Inflammatory macrophage treated with lipopolysaccharide for 4 hours (primary cell): ENCODE results near the gene MAN1C1.

Experiments
- DNase-seq: peaks from one replicate; pipeline ENCODE4 v3.0.0-alpha.2; 2020

Gene MAN1C1

DNA sequence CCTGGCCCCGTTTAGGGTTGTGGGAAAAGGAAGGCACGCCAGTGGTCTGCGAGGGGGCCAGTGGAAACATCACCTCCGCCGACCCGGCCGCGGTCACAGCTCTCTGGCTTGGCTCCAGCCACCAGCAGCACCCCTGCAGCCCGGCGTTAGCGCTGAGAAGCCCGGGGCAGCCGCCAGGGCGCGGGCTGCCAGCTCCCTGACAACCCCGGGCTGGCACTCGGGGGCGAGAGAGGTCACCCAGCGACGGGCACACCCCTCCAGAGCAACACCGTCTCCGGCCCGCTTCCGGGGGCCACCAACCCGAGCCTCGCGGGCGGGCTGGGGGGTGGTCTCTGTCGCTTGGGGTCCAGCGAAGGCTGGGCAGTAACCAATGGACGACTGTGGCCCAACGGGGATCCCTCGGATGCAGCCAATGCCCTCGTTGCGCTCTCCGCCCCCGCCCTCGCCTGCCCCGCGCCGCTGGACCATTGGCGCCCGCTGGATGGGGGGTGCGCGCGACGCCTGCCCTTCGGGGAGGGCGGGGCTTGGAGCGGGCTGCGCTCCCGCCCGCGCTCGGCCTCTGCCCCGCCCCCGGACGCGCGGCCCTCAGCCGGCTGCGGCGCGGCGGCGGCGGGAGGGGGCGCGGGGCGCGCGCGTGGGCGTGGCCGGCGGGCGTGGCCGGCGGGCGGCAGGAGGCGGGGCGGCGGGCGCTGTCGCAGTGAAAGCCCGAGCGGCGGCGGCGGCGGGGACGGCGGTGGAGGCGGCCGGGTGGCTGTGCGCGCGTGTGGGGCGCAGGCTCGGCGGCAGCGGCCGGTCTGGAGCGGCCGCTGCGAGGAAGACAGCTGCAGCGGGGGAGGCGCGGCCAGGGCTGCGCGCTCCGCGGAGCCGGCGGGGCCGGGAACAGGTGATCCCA is at the start of gene MAN1C1:
Gene MAN1C1, plus strand, starts transcription at position 697 of the 892 bp plus-strand sequence. CDS start 1,007 bp downstream, outside the sequence.
- DNase-seq = peak; percentile 77

GRCh38 chr1:25567710-25568089 is 48.9 kb upstream of the MAN1C1 start:
- no peak for DNase-seq

- no peak for DNase-seq
Measured at GRCh38 chr1:25568090-25568833, 48.3 kb upstream of the MAN1C1 start.

DNA sequence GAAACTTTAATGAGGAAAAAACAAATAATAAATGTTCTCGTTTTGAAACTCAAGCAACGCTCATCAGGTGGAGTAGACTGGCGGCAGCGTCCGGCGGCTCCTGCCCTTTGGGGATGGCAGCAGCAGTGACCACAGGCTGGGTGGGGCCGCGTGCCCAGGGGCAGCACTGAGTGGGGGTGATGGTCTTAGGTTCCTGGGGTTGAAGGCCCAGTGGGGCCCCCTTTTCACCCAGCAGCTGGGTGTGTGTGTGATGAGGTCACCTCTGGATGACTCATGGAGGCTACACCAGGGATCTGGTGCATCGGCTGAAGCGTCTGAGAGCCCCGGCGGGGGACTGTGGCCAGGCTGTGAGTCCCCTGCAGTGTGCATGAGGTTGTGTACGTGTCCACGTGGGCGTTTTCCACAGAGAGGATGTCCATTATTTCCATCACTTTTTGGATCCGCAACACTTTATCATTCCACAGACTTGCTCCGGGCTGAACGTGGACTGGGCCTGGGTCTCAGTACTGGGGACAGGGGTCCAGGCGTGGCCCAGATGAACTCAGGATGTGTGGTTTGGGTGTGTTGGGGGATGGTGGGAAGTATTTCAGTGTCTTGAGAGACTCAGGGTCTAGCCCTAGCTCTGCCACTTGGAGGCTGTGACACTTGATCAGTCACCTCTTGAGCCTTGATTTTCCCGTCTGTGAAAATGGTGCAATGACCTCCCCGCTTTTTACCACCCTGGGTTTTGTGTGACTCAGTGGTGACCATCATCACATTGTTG is 47.6 kb upstream of the MAN1C1 start:
- no peak for DNase-seq

- DNase-seq = no peak
Measured at GRCh38 chr1:25569597-25570396, 46.8 kb upstream of the MAN1C1 start.

DNA sequence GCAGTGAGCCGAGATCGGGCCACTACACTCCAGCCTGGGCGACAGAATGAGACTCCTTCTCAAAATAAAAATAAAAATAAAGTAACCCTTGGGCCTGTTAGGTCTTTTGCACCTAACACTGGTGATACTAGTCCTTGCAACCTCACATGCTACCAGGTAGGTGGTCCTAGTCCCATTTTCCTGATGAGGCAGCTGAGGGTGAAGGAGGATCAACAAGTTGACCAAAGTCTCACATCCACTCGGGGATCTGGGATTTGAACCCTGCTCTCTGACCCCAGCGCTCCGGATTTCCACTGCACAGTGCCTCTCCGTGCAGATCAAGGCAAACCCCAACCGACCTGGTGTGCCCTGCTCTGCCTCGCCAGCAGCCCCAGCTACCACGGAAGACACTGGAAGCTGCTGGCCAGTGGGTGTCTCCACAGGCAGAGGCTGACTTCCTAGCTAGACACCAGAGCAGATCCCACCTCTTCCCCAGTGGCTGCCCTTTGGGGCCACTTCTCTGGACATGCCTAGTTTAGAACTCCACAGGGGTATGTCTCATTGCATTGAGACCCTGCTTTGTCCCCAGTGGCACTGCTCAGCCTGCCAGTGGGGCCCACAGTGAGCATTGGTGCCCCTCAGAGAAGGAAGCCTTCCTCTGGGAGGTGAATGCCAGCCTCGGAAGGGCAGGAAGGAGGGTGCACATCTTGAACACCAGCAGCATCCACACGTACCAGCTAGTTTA is 45.6 kb upstream of the MAN1C1 start:
- DNase-seq = no peak

DNA sequence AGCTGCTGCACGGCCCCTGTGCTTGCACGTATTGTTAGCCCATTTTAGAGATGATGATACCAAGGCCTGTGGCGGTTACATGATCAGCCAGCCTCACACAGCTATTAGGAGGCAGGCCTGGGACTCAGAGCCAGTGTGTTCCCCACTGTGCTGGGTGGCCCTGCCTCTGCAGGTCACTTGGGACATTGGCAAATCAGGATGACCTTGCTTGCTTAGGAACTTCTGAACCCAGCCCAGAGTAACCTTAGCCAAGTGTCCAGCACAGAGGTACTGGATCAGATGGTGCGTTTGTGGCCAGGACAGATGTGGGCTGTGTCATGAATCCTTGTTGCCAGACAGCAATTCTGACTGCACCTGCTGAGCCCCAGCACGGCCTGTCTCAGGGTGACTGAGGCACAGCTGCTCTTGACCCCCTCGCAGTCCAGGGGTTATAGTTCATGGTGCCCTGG is 45.0 kb upstream of the MAN1C1 start:
- DNase-seq = no peak

- no peak for DNase-seq
Measured at GRCh38 chr1:25572107-25572506, 44.5 kb upstream of the MAN1C1 start.

GRCh38 chr1:25572708-25573590 is 43.6 kb upstream of the MAN1C1 start:
- peak; percentile 43 for DNase-seq

GRCh38 chr1:25573591-25573930 is 43.0 kb upstream of the MAN1C1 start:
- DNase-seq = no peak

DNA sequence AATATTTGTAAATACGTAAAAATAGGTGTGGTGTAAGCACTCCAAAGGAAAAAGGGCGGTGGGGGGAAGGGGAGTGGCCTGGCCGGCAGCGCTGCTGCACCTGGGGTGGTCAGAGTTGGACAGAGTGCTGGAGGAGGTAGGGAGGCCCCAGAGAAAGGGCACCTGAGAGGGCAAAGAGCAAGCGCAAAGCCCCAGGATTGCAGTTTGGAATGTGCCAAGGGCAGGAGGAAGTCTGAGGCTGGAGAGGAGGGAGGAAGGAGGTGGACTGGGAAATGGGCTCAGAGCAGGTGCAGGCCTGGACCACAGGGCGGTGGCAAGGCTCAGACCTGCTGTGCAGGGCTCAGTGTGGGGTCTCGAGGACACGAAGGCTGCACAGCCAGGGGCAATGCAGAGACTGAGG is 42.6 kb upstream of the MAN1C1 start:
- DNase-seq = no peak

DNA sequence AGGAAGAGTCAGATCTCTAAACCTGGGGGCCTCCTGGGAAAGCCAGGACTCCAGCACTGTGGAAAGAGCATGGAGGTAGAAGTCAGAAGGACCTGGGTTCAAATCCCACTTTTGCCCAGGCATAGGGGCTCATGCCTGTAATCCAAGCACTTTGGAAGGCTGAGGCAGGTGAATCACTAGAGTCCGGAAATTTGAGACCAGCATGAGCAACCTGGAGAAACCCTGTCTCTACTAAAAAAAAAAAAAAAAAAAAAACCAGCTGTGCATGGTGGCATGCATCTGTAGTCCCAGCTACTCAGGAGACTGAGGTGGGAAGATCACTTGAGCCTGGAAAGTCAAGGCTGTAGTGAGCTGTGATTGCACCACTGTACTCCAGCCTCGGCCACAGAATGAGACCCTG is 41.4 kb upstream of the MAN1C1 start:
- DNase-seq = no peak

GRCh38 chr1:25576459-25577133 is 40.0 kb upstream of the MAN1C1 start:
- DNase-seq = no peak

DNA sequence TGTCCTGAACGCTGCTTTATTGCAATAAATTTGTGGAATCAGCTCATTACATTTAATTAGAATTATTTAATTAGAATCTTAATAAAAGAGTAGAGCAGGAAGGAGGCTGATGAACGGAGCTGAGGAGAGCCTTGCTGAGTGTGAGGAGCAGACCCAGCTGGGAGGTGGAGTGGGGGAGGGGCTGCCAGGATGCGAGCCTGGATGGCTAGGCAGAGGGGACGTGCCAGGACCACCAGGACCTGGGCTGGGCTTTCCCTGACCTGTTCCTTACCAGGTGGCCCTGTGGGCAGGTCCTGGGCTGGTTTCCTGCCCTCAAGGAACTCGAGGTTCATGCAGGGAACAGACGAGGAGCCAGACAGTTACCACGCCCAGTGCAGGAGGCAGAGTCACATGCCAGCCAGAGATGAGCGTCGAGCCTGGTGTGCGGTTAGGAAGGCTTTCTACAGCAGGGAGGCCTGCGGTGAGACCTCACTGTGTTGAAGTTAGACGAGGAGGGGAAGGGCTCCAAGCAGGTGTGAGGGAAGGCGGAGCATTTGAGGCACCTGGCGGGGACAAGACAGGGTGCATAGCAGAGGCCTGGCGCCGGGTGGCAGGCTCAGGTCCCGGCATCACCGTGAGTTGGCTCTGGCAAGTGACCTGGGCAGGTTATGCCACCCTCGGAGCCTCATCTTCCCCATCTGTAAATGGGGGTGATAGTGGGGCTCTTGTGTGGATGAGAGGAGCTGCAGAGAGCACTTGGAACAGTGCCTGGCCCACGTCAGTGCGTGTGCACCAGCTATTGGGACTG is 39.3 kb upstream of the MAN1C1 start:
- DNase-seq = no peak

GRCh38 chr1:25579292-25580252 is 37.0 kb upstream of the MAN1C1 start:
- no peak for DNase-seq

- peak; percentile 49 for DNase-seq
Measured at GRCh38 chr1:25580927-25581326, 35.7 kb upstream of the MAN1C1 start.

DNA sequence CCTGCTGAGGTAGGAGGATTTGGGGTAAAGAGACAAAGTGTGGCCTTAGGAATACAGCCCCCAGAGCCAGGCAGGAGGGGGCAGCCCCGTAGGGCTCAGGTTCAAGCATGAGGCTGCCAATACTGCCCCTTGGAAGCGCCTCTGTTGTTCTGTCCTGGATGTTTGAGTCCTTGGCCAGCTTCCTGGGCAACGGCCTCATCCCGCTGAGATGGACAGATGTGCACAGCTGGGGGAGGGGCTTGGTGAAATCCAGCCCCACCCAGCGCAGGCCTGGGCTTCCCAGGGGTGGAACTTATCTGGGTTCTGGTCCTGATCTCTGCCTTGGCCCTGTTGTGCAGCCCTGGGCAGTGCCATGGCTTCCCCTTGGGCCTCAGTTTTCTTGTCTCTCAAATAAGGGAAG is 34.8 kb upstream of the MAN1C1 start:
- DNase-seq = no peak
